Measurements from ENCODE around the gene MX1. TPM values are rescaled to one million over a fixed set of nuclear protein-coding genes. Genes with fewer than 3 reads are reported as not detected.
A peak's percentile ranks its signal among the peaks of the same experiment; 100 is the strongest.

Gene MX1
- total and polyA plus RNA-seq, 2 of the 13 experiments (the other 11 are each of a cell fraction or from before 2014, with no cell fraction given) = 2.6 to 5.8 TPM

- TF ChIP-seq ZBTB25 (CRISPR knock-in tag; IDR thresholded peaks at IDR 0.05) (no peak), ZNF674 (CRISPR knock-in tag; IDR thresholded peaks at IDR 0.05; ENCODE audit: low read depth) (no peak), ZNF710 (CRISPR knock-in tag; IDR thresholded peaks at IDR 0.05; ENCODE audit: borderline replicate concordance) (0 out of 2 replicates have a peak, but pooled peaks have one; percentile 13), ZNF772 (CRISPR knock-in tag; IDR thresholded peaks at IDR 0.05) (0 out of 2 replicates have a peak, but pooled peaks have one; percentile 13), ZMYM3 (CRISPR knock-in tag; IDR thresholded peaks at IDR 0.05) (peak; percentile 79), MIER3 (CRISPR knock-in tag; IDR thresholded peaks at IDR 0.05; ENCODE audit: borderline replicate concordance) (no peak), KDM6A (CRISPR knock-in tag; IDR thresholded peaks at IDR 0.05; ENCODE audit: low read depth) (0 out of 2 replicates have a peak, but pooled peaks have one; percentile 39), SOX6 (IDR thresholded peaks at IDR 0.05) (no peak), SOX6 (CRISPR knock-in tag; IDR thresholded peaks at IDR 0.05) (peak; percentile 83), CBX1 (IDR thresholded peaks at IDR 0.05; ENCODE audit: low read depth) (no peak), PITX1 (CRISPR knock-in tag; IDR thresholded peaks at IDR 0.05) (0 out of 2 replicates have a peak, but pooled peaks have one; percentile 28), ZKSCAN1 (IDR thresholded peaks at IDR 0.05; ENCODE audit: low read length) (no peak), AHDC1 (CRISPR knock-in tag; IDR thresholded peaks at IDR 0.05; ENCODE audit: borderline replicate concordance) (0 out of 2 replicates have a peak, but pooled peaks have one; percentile 13), HOXA3 (CRISPR knock-in tag; IDR thresholded peaks at IDR 0.05) (0 out of 2 replicates have a peak, but pooled peaks have one; percentile 20)
- TF ChIP-seq, protein P1, sequence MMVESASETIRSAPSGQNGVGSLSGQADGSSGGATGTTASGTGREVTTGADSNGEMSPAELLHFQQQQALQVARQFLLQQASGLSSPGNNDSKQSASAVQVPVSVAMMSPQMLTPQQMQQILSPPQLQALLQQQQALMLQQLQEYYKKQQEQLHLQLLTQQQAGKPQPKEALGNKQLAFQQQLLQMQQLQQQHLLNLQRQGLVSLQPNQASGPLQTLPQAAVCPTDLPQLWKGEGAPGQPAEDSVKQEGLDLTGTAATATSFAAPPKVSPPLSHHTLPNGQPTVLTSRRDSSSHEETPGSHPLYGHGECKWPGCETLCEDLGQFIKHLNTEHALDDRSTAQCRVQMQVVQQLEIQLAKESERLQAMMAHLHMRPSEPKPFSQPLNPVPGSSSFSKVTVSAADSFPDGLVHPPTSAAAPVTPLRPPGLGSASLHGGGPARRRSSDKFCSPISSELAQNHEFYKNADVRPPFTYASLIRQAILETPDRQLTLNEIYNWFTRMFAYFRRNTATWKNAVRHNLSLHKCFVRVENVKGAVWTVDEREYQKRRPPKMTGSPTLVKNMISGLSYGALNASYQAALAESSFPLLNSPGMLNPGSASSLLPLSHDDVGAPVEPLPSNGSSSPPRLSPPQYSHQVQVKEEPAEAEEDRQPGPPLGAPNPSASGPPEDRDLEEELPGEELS (CRISPR knock-in tag; IDR thresholded peaks at IDR 0.05) = peak; percentile 37
- TF ChIP-seq, protein P2, sequence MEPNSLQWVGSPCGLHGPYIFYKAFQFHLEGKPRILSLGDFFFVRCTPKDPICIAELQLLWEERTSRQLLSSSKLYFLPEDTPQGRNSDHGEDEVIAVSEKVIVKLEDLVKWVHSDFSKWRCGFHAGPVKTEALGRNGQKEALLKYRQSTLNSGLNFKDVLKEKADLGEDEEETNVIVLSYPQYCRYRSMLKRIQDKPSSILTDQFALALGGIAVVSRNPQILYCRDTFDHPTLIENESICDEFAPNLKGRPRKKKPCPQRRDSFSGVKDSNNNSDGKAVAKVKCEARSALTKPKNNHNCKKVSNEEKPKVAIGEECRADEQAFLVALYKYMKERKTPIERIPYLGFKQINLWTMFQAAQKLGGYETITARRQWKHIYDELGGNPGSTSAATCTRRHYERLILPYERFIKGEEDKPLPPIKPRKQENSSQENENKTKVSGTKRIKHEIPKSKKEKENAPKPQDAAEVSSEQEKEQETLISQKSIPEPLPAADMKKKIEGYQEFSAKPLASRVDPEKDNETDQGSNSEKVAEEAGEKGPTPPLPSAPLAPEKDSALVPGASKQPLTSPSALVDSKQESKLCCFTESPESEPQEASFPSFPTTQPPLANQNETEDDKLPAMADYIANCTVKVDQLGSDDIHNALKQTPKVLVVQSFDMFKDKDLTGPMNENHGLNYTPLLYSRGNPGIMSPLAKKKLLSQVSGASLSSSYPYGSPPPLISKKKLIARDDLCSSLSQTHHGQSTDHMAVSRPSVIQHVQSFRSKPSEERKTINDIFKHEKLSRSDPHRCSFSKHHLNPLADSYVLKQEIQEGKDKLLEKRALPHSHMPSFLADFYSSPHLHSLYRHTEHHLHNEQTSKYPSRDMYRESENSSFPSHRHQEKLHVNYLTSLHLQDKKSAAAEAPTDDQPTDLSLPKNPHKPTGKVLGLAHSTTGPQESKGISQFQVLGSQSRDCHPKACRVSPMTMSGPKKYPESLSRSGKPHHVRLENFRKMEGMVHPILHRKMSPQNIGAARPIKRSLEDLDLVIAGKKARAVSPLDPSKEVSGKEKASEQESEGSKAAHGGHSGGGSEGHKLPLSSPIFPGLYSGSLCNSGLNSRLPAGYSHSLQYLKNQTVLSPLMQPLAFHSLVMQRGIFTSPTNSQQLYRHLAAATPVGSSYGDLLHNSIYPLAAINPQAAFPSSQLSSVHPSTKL (CRISPR knock-in tag; IDR thresholded peaks at IDR 0.05) = peak; percentile 39; the same call in 1 of the 2 replicates
Observed at GRCh38 chr21:41497008-41497407, 71.0 kb downstream of the MX1 start (continued).

Data from HepG2 (cell line).